Measurements from ENCODE around the gene PHLDA3. TPM values are rescaled to one million over a fixed set of nuclear protein-coding genes. Genes with fewer than 3 reads are reported as not detected.
A peak's percentile ranks its signal among the peaks of the same experiment; 100 is the strongest.

Gene PHLDA3
- total and polyA plus RNA-seq, 2 donors (not counting 3 experiments of a cell fraction or from before 2014, with no cell fraction given) = 21.4 to 29.5 TPM

DNA sequence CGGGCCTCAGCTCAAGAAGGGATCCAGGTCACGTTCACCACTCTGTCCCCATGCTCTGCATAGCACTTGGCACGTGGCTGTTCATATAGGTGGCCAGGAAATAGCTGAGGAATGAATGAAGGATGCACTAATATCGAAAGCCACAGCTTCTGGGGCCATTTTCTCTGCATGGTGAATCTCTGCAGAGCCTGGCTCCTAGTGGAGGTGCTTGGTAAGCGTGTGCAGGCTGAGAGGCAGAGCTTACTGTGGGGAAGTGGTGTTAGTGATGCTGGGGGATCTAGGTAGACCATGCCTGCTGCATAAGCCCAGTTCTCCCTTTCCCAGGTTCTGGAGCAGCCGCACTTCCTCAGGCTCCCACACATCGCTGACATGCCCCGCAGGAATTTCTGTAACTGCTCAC lies 29.6 kb upstream of the PHLDA3 start:
- Histone ChIP-seq H3K4me3 (replicated peaks in 1 of 3; ENCODE audit: insufficient read depth in 1 of 3, low read depth in 1 of 3, low read length in 3 of 3) (no peak overlapping the region), H3K9me1 (replicated peaks; ENCODE audit: control insufficient read depth, extremely low read depth, insufficient read depth, low read length) (no peaks in the 10 kb centered on the region), H4K20me1 (replicated peaks; ENCODE audit: control insufficient read depth, extremely low read depth, insufficient read depth, low read length) (no peaks in the 10 kb centered on the region), H3K36me3 (ENCODE audit: control insufficient read depth in 2 of 2, extremely low read depth in 1 of 2, insufficient read depth in 2 of 2, low read length in 2 of 2) (peaks cover 5 to 9% of the 10 kb centered on the region in 2 experiments), H3K4me2 (ENCODE audit: insufficient read depth, low read length) (no peak overlapping the region), H3K9ac (replicated peaks; ENCODE audit: extremely low read depth, insufficient read depth, low read length) (no peak overlapping the region), H2AFZ (ENCODE audit: low read depth, low read length) (no peak overlapping the region), H3K79me2 (ENCODE audit: control insufficient read depth, insufficient read depth, low read length) (peaks cover 86% of the 10 kb centered on the region), H3K4me1 (ENCODE audit: control insufficient read depth, extremely low read depth, insufficient read depth, low read length) (peaks cover 60% of the 10 kb centered on the region), H3K27ac (ENCODE audit: insufficient read depth, low read depth, low read length) (no peak overlapping the region), H3K9me3 (replicated peaks; ENCODE audit: control insufficient read depth, insufficient read depth, low read length) (no peaks in the 10 kb centered on the region), H3K27me3 (ENCODE audit: control insufficient read depth in 2 of 2, insufficient read depth in 2 of 2, low read length in 2 of 2) (no peaks in the 10 kb centered on the region)
- FAIRE-seq (peak; percentile 4), DNase-seq (ENCODE audit: low read depth, low spot score) (no peak)
- POLR2A ChIA-PET = interaction anchor here (0.6 to 2.0 kb wide), 2 partner anchors 30 to 41 kb away, joined by 3 to 6 read pairs; partner anchors contain the start of gene PHLDA3
- dilution Hi-C loops (cut with MboI; ENCODE audit: extremely low pct_ligation_motif_present, low sequenced_read_pairs) = no loop called here
- CTCF ChIA-PET = interaction anchor here (1.6 to 28.3 kb wide), 3 partner anchors 7 to 23 kb away, joined by 3 to 1317 read pairs (median 1317); partner anchors contain the start of gene CSRP1
- BruUV-seq (replicated peaks) = no TSS peak
- no peak for TF ChIP-seq EZH2 (IDR thresholded peaks at IDR 0.05; ENCODE audit: borderline replicate concordance, low read depth, low read length, severe bottlenecking)
- intact Hi-C loops (cut with micrococcal nuclease) = no loop called here

DNA sequence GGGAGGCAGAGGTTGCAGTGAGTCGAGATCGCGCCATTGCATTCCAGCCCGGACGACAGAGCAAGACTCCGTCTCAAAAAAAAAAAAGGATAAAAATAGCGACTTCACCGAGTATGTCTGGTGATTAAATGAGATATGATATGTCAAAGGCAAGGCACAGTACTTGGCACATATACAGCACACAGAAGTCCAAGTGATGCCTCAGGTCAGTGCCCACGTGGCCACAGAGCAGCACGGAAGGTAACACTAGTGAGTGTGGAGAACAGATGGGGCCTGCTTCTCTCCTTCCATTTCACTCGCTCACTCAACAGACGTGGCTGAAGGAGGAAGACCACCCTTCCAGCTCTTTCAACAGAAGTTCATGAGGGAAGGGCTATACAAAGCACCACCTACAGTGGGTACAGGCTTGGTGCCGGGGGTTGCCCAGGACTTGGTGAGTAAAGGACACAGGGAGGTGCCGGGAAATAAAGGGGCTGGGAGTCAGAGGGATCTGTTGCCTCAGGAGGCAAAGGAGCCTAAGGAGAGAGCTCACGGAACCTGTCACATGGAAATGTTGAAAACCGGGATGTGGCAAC lies 29.0 kb upstream of the PHLDA3 start:
- Histone ChIP-seq H3K36me3 (ENCODE audit: control insufficient read depth in 2 of 2, extremely low read depth in 1 of 2, insufficient read depth in 2 of 2, low read length in 2 of 2) (peaks cover 5 to 9% of the 10 kb centered on the region in 2 experiments), H3K79me2 (ENCODE audit: control insufficient read depth, insufficient read depth, low read length) (peaks cover 85% of the 10 kb centered on the region), H3K4me2 (ENCODE audit: insufficient read depth, low read length) (no peak overlapping the region), H3K9me1 (replicated peaks; ENCODE audit: control insufficient read depth, extremely low read depth, insufficient read depth, low read length) (no peaks in the 10 kb centered on the region), H3K9me3 (replicated peaks; ENCODE audit: control insufficient read depth, insufficient read depth, low read length) (no peaks in the 10 kb centered on the region), H3K9ac (replicated peaks; ENCODE audit: extremely low read depth, insufficient read depth, low read length) (no peak overlapping the region), H3K4me3 (replicated peaks in 1 of 3; ENCODE audit: insufficient read depth in 1 of 3, low read depth in 1 of 3, low read length in 3 of 3) (no peak overlapping the region), H3K27ac (ENCODE audit: insufficient read depth, low read depth, low read length) (no peak overlapping the region), H4K20me1 (replicated peaks; ENCODE audit: control insufficient read depth, extremely low read depth, insufficient read depth, low read length) (no peaks in the 10 kb centered on the region), H3K27me3 (ENCODE audit: control insufficient read depth in 2 of 2, insufficient read depth in 2 of 2, low read length in 2 of 2) (no peaks in the 10 kb centered on the region), H2AFZ (ENCODE audit: low read depth, low read length) (no peak overlapping the region), H3K4me1 (ENCODE audit: control insufficient read depth, extremely low read depth, insufficient read depth, low read length) (peaks cover 62% of the 10 kb centered on the region)
- POLR2A ChIA-PET = interaction anchor here (0.6 to 2.0 kb wide), 2 partner anchors 29 to 40 kb away, joined by 3 to 6 read pairs; partner anchors contain the start of gene PHLDA3
- dilution Hi-C loops (cut with MboI; ENCODE audit: extremely low pct_ligation_motif_present, low sequenced_read_pairs) = no loop called here
- CTCF ChIA-PET = interaction anchor here (1.6 to 28.3 kb wide), 3 partner anchors 7 to 22 kb away, joined by 3 to 1317 read pairs (median 1317); partner anchors contain the start of gene CSRP1
- DNase-seq (ENCODE audit: low read depth, low spot score) (no peak), FAIRE-seq (no peak)
- intact Hi-C loops (cut with micrococcal nuclease) = no loop called here
- TF ChIP-seq FOS (IDR thresholded peaks at IDR 0.05; ENCODE audit: borderline replicate concordance, insufficient read depth, low read length) = no peak
- TF ChIP-seq, protein P1, sequence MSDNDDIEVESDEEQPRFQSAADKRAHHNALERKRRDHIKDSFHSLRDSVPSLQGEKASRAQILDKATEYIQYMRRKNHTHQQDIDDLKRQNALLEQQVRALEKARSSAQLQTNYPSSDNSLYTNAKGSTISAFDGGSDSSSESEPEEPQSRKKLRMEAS (IDR thresholded peaks at IDR 0.05; ENCODE audit: insufficient read depth, insufficient read length) = no peak
- TF ChIP-seq, protein P2, sequence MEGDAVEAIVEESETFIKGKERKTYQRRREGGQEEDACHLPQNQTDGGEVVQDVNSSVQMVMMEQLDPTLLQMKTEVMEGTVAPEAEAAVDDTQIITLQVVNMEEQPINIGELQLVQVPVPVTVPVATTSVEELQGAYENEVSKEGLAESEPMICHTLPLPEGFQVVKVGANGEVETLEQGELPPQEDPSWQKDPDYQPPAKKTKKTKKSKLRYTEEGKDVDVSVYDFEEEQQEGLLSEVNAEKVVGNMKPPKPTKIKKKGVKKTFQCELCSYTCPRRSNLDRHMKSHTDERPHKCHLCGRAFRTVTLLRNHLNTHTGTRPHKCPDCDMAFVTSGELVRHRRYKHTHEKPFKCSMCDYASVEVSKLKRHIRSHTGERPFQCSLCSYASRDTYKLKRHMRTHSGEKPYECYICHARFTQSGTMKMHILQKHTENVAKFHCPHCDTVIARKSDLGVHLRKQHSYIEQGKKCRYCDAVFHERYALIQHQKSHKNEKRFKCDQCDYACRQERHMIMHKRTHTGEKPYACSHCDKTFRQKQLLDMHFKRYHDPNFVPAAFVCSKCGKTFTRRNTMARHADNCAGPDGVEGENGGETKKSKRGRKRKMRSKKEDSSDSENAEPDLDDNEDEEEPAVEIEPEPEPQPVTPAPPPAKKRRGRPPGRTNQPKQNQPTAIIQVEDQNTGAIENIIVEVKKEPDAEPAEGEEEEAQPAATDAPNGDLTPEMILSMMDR (IDR thresholded peaks at IDR 0.05; ENCODE audit: extremely low read depth in 1 of 2, insufficient read depth in 1 of 2, low read depth in 1 of 2, low read length in 2 of 2) = no peak
- TF ChIP-seq EZH2 (IDR thresholded peaks at IDR 0.05; ENCODE audit: borderline replicate concordance, low read depth, low read length, severe bottlenecking) = no peak
- no peak for TF ChIP-seq MYC (IDR thresholded peaks at IDR 0.05; ENCODE audit: low read depth, low read length)
- TF ChIP-seq JUN (IDR thresholded peaks at IDR 0.05; ENCODE audit: borderline replicate concordance, insufficient read depth, insufficient read length, low read depth) = no peak
- no peak for TF ChIP-seq POLR2A (IDR thresholded peaks at IDR 0.05; ENCODE audit: low read depth, low read length)
- no peak for TF ChIP-seq GATA2 (IDR thresholded peaks at IDR 0.05; ENCODE audit: insufficient read depth, insufficient read length, low read depth, low read length)
- TF ChIP-seq POLR2AphosphoS5 (IDR thresholded peaks at IDR 0.05; ENCODE audit: insufficient read depth, low read depth, low read length) = no peak
- BruUV-seq (replicated peaks) = no TSS peak
